Liver (tissue), 9 donors: ENCODE data around the gene DGKB. TPM values are rescaled to one million over a fixed set of nuclear protein-coding genes. Genes with fewer than 3 reads are reported as not detected.

Source experiments
- DNase-seq: peaks from one replicate; pipeline ENCODE4 v3.0.0-alpha.2; 2017; ENCODE audit warnings: low spot score
- H3K27ac ChIP-seq, 2 donors: one replicate each; pipeline ENCODE4 v1.7.0; 2013; ENCODE audit warnings: inconsistent platforms in 2 of 2, low read length in 2 of 2, control low read depth in 1 of 2, low read depth in 1 of 2, mild to moderate bottlenecking in 1 of 2
- H3K27me3 ChIP-seq, 4 donors: one replicate each; pipeline versions ENCODE4 v1.6.1 to v1.7.0; 2013; ENCODE audit warnings: low read length in 3 of 4, inconsistent platforms in 1 of 4, mild to moderate bottlenecking in 1 of 4, moderate library complexity in 1 of 4; ENCODE audit not compliant: control insufficient read depth in 4 of 4, insufficient read depth in 4 of 4
- H3K36me3 ChIP-seq, 4 donors: one replicate each; pipeline versions ENCODE4 v1.6.1 to v1.7.0; 2013; ENCODE audit warnings: low read length in 3 of 4, mild to moderate bottlenecking in 3 of 4, low read depth in 1 of 4, moderate library complexity in 1 of 4; ENCODE audit not compliant: control insufficient read depth in 4 of 4, insufficient read depth in 3 of 4
- H3K4me1 ChIP-seq, 4 donors: one replicate each; pipeline versions ENCODE4 v1.6.1 to v1.7.0; 2013; ENCODE audit warnings: low read length in 3 of 4, mild to moderate bottlenecking in 3 of 4, moderate library complexity in 1 of 4; ENCODE audit not compliant: control insufficient read depth in 4 of 4, insufficient read depth in 4 of 4
- H3K4me3 ChIP-seq, 3 donors: one replicate each; pipeline versions ENCODE4 v1.6.1 to v1.7.0; 2013; ENCODE audit warnings: low read length in 3 of 3, control low read depth in 1 of 3, low read depth in 1 of 3, mild to moderate bottlenecking in 1 of 3
- H3K9ac ChIP-seq, 2 donors: one replicate each; pipeline ENCODE4 v1.7.0; 2013; ENCODE audit warnings: low read length in 2 of 2, mild to moderate bottlenecking in 2 of 2, moderate library complexity in 2 of 2, control low read depth in 1 of 2, low read depth in 1 of 2
- H3K9me3 ChIP-seq, 4 donors: one replicate each; pipeline versions ENCODE4 v1.6.1 to v1.7.0; 2013; ENCODE audit warnings: low read length in 3 of 4; ENCODE audit not compliant: control insufficient read depth in 4 of 4
- CTCF ChIP-seq: fragments of 150-350 bp; IDR thresholded peaks from 2 replicates; pipeline ENCODE4 v1.5.1; 2017; ENCODE audit warnings: improper control_type of control experiment, low read depth, low read length; ENCODE audit not compliant: missing input control
- EGR1 ChIP-seq, 2 donors: IDR thresholded peaks; 2 replicates each; pipeline ENCODE4 v1.6.1; 2016 to 2018; ENCODE audit warnings: antibody characterized with exemption in 2 of 2, low read depth in 2 of 2
- FOXA1 ChIP-seq: IDR thresholded peaks from 2 replicates; pipeline ENCODE4 v1.6.1; 2016; ENCODE audit warnings: antibody characterized with exemption
- FOXA2 ChIP-seq: IDR thresholded peaks from 2 replicates; pipeline ENCODE4 v1.6.1; 2016; ENCODE audit warnings: antibody characterized with exemption
- GABPA ChIP-seq, 2 donors: IDR thresholded peaks in 1 of 2; conservative IDR thresholded peaks in 1 of 2; 2 replicates each; pipeline ENCODE4 v1.6.1; 2016; ENCODE audit warnings: antibody characterized with exemption in 2 of 2, mild to moderate bottlenecking in 1 of 2, moderate library complexity in 1 of 2
- HNF4A ChIP-seq, 2 donors: conservative IDR thresholded peaks; 2 replicates each; pipeline ENCODE4 v1.6.1; 2016; ENCODE audit warnings: antibody characterized with exemption in 2 of 2, mild to moderate bottlenecking in 2 of 2
- HNF4G ChIP-seq: IDR thresholded peaks from 2 replicates; pipeline ENCODE4 v1.6.1; 2016; ENCODE audit warnings: antibody characterized with exemption
- JUND ChIP-seq, 2 donors: IDR thresholded peaks; 2 replicates each; pipeline ENCODE4 v1.6.1; 2016; ENCODE audit warnings: antibody characterized with exemption in 2 of 2
- NR2F2 ChIP-seq: IDR thresholded peaks from 2 replicates; pipeline ENCODE4 v1.6.1; 2016; ENCODE audit warnings: antibody characterized with exemption
- REST ChIP-seq: IDR thresholded peaks from 2 replicates; pipeline ENCODE4 v1.6.1; 2016; ENCODE audit warnings: antibody characterized with exemption, mild to moderate bottlenecking
- RXRA ChIP-seq, 2 donors: IDR thresholded peaks; 2 replicates each; pipeline ENCODE4 v1.6.1; 2017 to 2018; ENCODE audit warnings: antibody characterized with exemption in 2 of 2, mild to moderate bottlenecking in 1 of 2
- SP1 ChIP-seq: IDR thresholded peaks from 2 replicates; pipeline ENCODE4 v1.6.1; 2018; ENCODE audit warnings: antibody characterized with exemption, mild to moderate bottlenecking
- TAF1 ChIP-seq: conservative IDR thresholded peaks from 2 replicates; pipeline ENCODE4 v1.6.1; 2016; ENCODE audit warnings: antibody characterized with exemption, mild to moderate bottlenecking
- YY1 ChIP-seq: IDR thresholded peaks from 2 replicates; pipeline ENCODE4 v1.6.1; 2016; ENCODE audit warnings: antibody characterized with exemption, mild to moderate bottlenecking
- ZBTB33 ChIP-seq: IDR thresholded peaks from 2 replicates; pipeline ENCODE4 v1.6.1; 2016; ENCODE audit warnings: antibody characterized with exemption
- WGBS: extraction: QIAGEN DNeasy Blood & Tissue Kit; methylation state at CpG from one replicate; pipeline ENCODE4 v1.1.7; 2013; 5-methylcytosine and 5-hydroxymethylcytosine counted together
- polyA plus RNA-seq, 2 donors: library from polyadenylated mRNA; stranded (reverse) in 1 of 2; unstranded in 1 of 2; fragments of 200-250 nt in 1 of 2; fragments of >200 nt in 1 of 2; fragmentation: Nextera tagmentation in 1 of 2; extraction: Ambion mirVana in 1 of 2; gene quantifications; one replicate each; pipeline versions ENCODE4 v1.2.1 to v1.2.3, GENCODE V29; 2013 to 2015
- total RNA-seq, 2 donors: library from RNA; depleted of rRNA; stranded (reverse); fragments of >200 nt; gene quantifications; one replicate each; pipeline ENCODE4 v1.2.3, GENCODE V29; 2014
- donor health status: healthy.
- donor health status: healthy.
- donor health status: healthy.
- donor health status: healthy.
- donor health status: healthy.

DGKB gene
- total and polyA plus RNA-seq, 4 donors = 0.09 to 0.42 TPM; not detected in 2

GRCh38 chr7:14626076-14626475, 276.5 kb downstream of the DGKB start:
- H3K36me3 ChIP-seq = no peaks in the 10 kb centered on the region
- 89% methylated on average over 4 of the region's 4 CpGs for WGBS
- no peak for TF ChIP-seq JUND (IDR thresholded peaks at IDR 0.05)
- no peak for TF ChIP-seq FOXA1
- no peaks in the 10 kb centered on the region for H3K9me3 ChIP-seq
- DNase-seq = no peak
- no peaks in the 10 kb centered on the region for H3K4me1 ChIP-seq
- H3K27ac ChIP-seq = no peak overlapping the region
- H3K9ac ChIP-seq = no peak overlapping the region
- H3K27me3 ChIP-seq = no peaks in the 10 kb centered on the region
- H3K4me3 ChIP-seq = no peak overlapping the region

GRCh38 chr7:14622559-14622958, 280.0 kb downstream of the DGKB start:
- TF ChIP-seq HNF4G (no peak), EGR1 (IDR thresholded peaks at IDR 0.05; ENCODE audit: low read depth in 2 of 2) (no peak), NR2F2 (no peak), GABPA (IDR thresholded peaks at IDR 0.05 in 1 of 2, conservative IDR thresholded peaks at IDR 0.05 in 1 of 2) (no peak), YY1 (no peak), HNF4A (conservative IDR thresholded peaks at IDR 0.05) (no peak), ZBTB33 (no peak), SP1 (no peak)
- Histone ChIP-seq H3K36me3 (no peaks in the 10 kb centered on the region), H3K9ac (no peak overlapping the region), H3K27ac (no peak overlapping the region), H3K4me1 (no peaks in the 10 kb centered on the region), H3K4me3 (no peak overlapping the region), H3K27me3 (no peaks in the 10 kb centered on the region), H3K9me3 (no peaks in the 10 kb centered on the region)
- no peak for DNase-seq

GRCh38 chr7:14606101-14606500, 296.4 kb downstream of the DGKB start:
- Histone ChIP-seq H3K36me3 (no peaks in the 10 kb centered on the region), H3K9ac (no peak overlapping the region), H3K27me3 (no peaks in the 10 kb centered on the region), H3K9me3 (peaks cover 0 to 2% (median 0%) of the 10 kb centered on the region in 4 donors), H3K4me1 (no peaks in the 10 kb centered on the region), H3K27ac (no peak overlapping the region), H3K4me3 (no peak overlapping the region)
- no peak for TF ChIP-seq HNF4A (conservative IDR thresholded peaks at IDR 0.05)
- no peak for DNase-seq

- Histone ChIP-seq H3K27ac (no peak overlapping the region), H3K9me3 (peaks cover 0 to 2% (median 0%) of the 10 kb centered on the region in 4 donors), H3K36me3 (no peaks in the 10 kb centered on the region), H3K27me3 (no peaks in the 10 kb centered on the region), H3K4me3 (no peak overlapping the region), H3K4me1 (no peaks in the 10 kb centered on the region), H3K9ac (no peak overlapping the region)
- DNase-seq = no peak
- 58% methylated on average over 2 of the region's 2 CpGs for WGBS
- TF ChIP-seq FOXA2 (no peak), HNF4A (conservative IDR thresholded peaks at IDR 0.05) (no peak), YY1 (no peak), TAF1 (no peak), CTCF (no peak), SP1 (no peak), REST (no peak), ZBTB33 (no peak), RXRA (IDR thresholded peaks at IDR 0.05) (no peak), HNF4G (no peak)
These were observed 297.9 kb downstream of the DGKB start for GRCh38 chr7:14604606-14605005.
